Left ventricle myocardium superior (tissue), 1 donor: ENCODE data around the gene DDA1. TPM values are rescaled to one million over a fixed set of nuclear protein-coding genes. Genes with fewer than 3 reads are reported as not detected.

Experiments used
- ATAC-seq: fragments of 200-7000 bp; cut with Tn5 transposase; one replicate; pipeline ENCODE4 v1.9.1; 2020; ENCODE audit warnings: mild to moderate bottlenecking, moderate library complexity
- DNase-seq: peaks from one replicate; pipeline ENCODE4 v3.0.0-alpha.2; 2020
- intact Hi-C: fragments of 100-400 bp; cut with micrococcal nuclease; formaldehyde crosslinking; loops from one replicate; pipeline ENCODE4 v1.11.0; 2022
- total RNA-seq: library from RNA; stranded (reverse); fragmentation: NEBNext Ultra II Directional; extraction: Animal tissue kit (Norgen Biotek cat#: 25700); gene quantifications from one replicate; pipeline ENCODE4 v1.2.1, GENCODE V29; 2021
- donor health status: DM: no; HTN: yes; CAD: no; lungs with severe emphysema.

DDA1 gene
- total RNA-seq, 1 donor from 2014 or later = 31.9 TPM

GRCh38 chr19:17325881-17326594 is 16.7 kb downstream of the DDA1 start:
- DNase-seq = peak; percentile 67
- ATAC-seq = peak; percentile 9
- intact Hi-C loops = no loop called here

GRCh38 chr19:17326595-17326966 is 17.2 kb downstream of the DDA1 start:
- no peak for ATAC-seq
- DNase-seq = no peak
- intact Hi-C loops = no loop called here

- no peak for DNase-seq
- intact Hi-C loops = no loop called here
- ATAC-seq = no peak
Measured at GRCh38 chr19:17327068-17327653, 17.8 kb downstream of the DDA1 start.

- intact Hi-C loops = no loop called here
- ATAC-seq = peak; percentile 21
Measured at GRCh38 chr19:17327654-17328516, 18.5 kb downstream of the DDA1 start.

GRCh38 chr19:17328517-17329365 is 19.4 kb downstream of the DDA1 start:
- intact Hi-C loops = no loop called here
- ATAC-seq = no peak
- DNase-seq = no peak

More at GRCh38 chr19:17327654-17328516, 18.5 kb downstream of the DDA1 start:
- DNase-seq = peak; percentile 64

- no peak for ATAC-seq
- intact Hi-C loops = no loop called here
- no peak for DNase-seq
Measured at GRCh38 chr19:17329366-17330261, 20.3 kb downstream of the DDA1 start.

GRCh38 chr19:17330262-17331044 is 21.1 kb downstream of the DDA1 start:
- intact Hi-C loops = no loop called here
- ATAC-seq (no peak), DNase-seq (no peak)

- DNase-seq (no peak), ATAC-seq (no peak)
- intact Hi-C loops = no loop called here
Measured at GRCh38 chr19:17331045-17331558, 21.7 kb downstream of the DDA1 start.

- ATAC-seq (no peak), DNase-seq (no peak)
- intact Hi-C loops = no loop called here
Measured at GRCh38 chr19:17332360-17332676, 23.0 kb downstream of the DDA1 start.

GRCh38 chr19:17332677-17333581 is 23.6 kb downstream of the DDA1 start:
- DNase-seq = peak; percentile 41
- ATAC-seq = no peak
- intact Hi-C loops = no loop called here

- DNase-seq (peak; percentile 39), ATAC-seq (no peak)
- intact Hi-C loops = no loop called here
Measured at GRCh38 chr19:17333611-17334413, 24.4 kb downstream of the DDA1 start.

GRCh38 chr19:17334414-17335409 is 25.3 kb downstream of the DDA1 start, which contains the start of gene ANO8:
Gene ANO8, minus strand, starts transcription at chr19:17334855. Its CDS starts 185 bp downstream, at chr19:17334670.
- ATAC-seq = peak; percentile 81

GRCh38 chr19:17335575-17335974 is 26.2 kb downstream of the DDA1 start:
- no peak for ATAC-seq
- DNase-seq = no peak
- intact Hi-C loops = no loop called here

More at GRCh38 chr19:17334414-17335409, 25.3 kb downstream of the DDA1 start, which contains the start of gene ANO8:
- peak; percentile 96 for DNase-seq
- intact Hi-C loops = no loop called here
